OCI-LY1 (cell line): ENCODE data around the gene NLE1.

Experiments
- CTCF ChIP-seq: fragments of 200-600 bp; sonication (generic), shearing (Covaris generic); IDR thresholded peaks from 2 replicates; pipeline ENCODE4 v1.5.1; 2017; ENCODE audit warnings: mild to moderate bottlenecking, antibody characterized with exemption, low read length, moderate library complexity, mixed read lengths
- EZH2 ChIP-seq: fragments of 200-600 bp; sonication (generic), shearing (Covaris generic); IDR thresholded peaks from 2 replicates; pipeline ENCODE4 v1.8.0; 2017; ENCODE audit warnings: borderline replicate concordance, mixed run types, mild to moderate bottlenecking, antibody characterized with exemption, low read length, moderate library complexity, mixed read lengths

DNA sequence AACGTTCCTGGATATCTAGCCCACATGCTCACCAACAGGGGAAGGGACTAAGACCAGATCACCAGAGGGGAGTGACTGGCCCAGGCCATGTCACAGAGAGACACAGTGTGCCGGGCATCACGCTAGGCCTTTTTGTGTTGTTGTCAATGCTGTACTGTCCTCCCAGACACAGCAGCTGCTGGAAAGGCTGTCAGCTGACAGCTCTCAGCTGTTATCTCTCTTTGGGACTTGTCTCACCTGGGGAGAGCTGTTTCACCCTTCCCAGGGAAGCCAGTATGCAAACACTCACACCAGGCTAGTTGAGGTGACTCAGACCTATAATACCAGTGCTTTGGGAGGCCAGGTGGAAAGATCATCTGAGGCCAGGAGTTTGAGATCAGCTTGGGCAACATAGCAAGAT is 24.9 kb upstream of the NLE1 start:
- no peak for TF ChIP-seq CTCF
- TF ChIP-seq EZH2, result no peak
